ENCODE measurements around the gene KLF13. TPM values are rescaled to one million over a fixed set of nuclear protein-coding genes. Genes with fewer than 3 reads are reported as not detected.

The KLF13 gene
- total RNA-seq, 4 donors from 2014 or later, result 18.3 to 50.2 (median 32.9) TPM

GRCh38 chr15:31360843-31361763, 34.5 kb downstream of the KLF13 start:
- no peak for ATAC-seq
- intact Hi-C loops (cut with DNase I; ENCODE audit: low total_unique reads), result loop anchor here (10.0 kb wide), 1 partner anchor 366 kb away; the partner anchor contains the start of gene MTMR10

DNA sequence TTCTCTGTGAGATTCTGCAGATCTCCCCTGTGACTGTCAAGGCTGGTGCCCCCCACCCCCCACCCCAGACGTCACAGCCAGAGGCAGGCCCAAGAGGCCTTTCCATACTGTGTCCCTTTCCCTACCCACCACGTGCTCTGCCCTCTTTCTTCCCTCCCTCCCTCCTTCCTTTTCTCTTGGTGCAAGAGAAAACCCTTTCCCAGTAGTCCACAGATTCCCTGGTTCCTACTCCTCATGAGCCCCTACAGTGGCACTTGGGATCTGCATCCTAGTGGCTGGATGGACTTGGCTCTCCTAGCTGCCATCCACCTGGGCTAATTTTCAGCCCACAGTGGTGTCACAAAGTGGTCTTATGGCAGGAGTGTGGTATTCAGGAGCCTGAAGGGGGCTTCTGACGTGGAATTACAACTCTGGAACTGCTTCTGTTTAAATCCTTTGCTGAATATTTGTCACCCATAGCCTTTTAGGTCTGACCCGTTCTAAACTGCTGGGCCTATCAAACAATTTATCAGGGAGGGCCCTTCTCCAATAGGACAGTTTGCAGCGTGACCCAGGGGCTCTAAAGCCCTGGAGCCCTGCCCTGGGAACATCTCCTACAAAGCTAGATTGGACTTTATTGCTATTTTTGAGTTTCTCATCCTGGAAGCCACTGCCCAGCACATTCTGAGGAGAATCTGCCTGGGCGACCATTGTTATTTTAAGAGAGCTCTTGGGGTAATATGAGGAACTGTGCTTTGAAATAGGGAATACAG, 35.3 kb downstream of the KLF13 start:
- no peaks in the 10 kb centered on the region for H3K9me3 ChIP-seq
- H3K4me3 ChIP-seq, result no peak overlapping the region
- TF ChIP-seq, protein P1, sequence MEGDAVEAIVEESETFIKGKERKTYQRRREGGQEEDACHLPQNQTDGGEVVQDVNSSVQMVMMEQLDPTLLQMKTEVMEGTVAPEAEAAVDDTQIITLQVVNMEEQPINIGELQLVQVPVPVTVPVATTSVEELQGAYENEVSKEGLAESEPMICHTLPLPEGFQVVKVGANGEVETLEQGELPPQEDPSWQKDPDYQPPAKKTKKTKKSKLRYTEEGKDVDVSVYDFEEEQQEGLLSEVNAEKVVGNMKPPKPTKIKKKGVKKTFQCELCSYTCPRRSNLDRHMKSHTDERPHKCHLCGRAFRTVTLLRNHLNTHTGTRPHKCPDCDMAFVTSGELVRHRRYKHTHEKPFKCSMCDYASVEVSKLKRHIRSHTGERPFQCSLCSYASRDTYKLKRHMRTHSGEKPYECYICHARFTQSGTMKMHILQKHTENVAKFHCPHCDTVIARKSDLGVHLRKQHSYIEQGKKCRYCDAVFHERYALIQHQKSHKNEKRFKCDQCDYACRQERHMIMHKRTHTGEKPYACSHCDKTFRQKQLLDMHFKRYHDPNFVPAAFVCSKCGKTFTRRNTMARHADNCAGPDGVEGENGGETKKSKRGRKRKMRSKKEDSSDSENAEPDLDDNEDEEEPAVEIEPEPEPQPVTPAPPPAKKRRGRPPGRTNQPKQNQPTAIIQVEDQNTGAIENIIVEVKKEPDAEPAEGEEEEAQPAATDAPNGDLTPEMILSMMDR (IDR thresholded peaks at IDR 0.05 in 4 of 5, conservative IDR thresholded peaks at IDR 0.05 in 1 of 5), result no peak
- no peak for TF ChIP-seq POLR2A (IDR thresholded peaks at IDR 0.05)
- ATAC-seq, result no peak
- peaks cover 95 to 96% of the 10 kb centered on the region in 2 donors for H3K4me1 ChIP-seq
- intact Hi-C loops (cut with DNase I; ENCODE audit: low total_unique reads), result loop anchor here (10.0 kb wide), 1 partner anchor 367 kb away; the partner anchor contains the start of gene MTMR10
- in situ Hi-C loops (cut with MboI; ENCODE audit: low sequenced_read_pairs in 4 of 4), result loop anchor here in 2 of 4 donors (10.0 to 25.0 kb wide), 3 partner anchors 73 to 400 kb away; partner anchors contain the start of gene MTMR10 (in 1 of the 2)
- DNase-seq, result no peak
- H3K36me3 ChIP-seq, result no peaks in the 10 kb centered on the region
- no peaks in the 10 kb centered on the region for H3K27me3 ChIP-seq
- peak overlapping the region; percentile 95 to 100 (median 97) for H3K27ac ChIP-seq

More at GRCh38 chr15:31360843-31361763, 34.5 kb downstream of the KLF13 start:
- peaks cover 95 to 96% of the 10 kb centered on the region in 2 donors for H3K4me1 ChIP-seq
- H3K27me3 ChIP-seq, result no peaks in the 10 kb centered on the region
- TF ChIP-seq, protein P1 (IDR thresholded peaks at IDR 0.05 in 4 of 5, conservative IDR thresholded peaks at IDR 0.05 in 1 of 5), result no peak
- no peak for TF ChIP-seq POLR2A (IDR thresholded peaks at IDR 0.05)
- H3K4me3 ChIP-seq, result peak overlapping the region in 1 of 4 donors; percentile 0
- DNase-seq, result peak in 1 of 2 donors; percentile 55
- H3K27ac ChIP-seq, result peak overlapping the region; percentile 95 to 100 (median 97)
- no peaks in the 10 kb centered on the region for H3K9me3 ChIP-seq
- in situ Hi-C loops (cut with MboI; ENCODE audit: low sequenced_read_pairs in 4 of 4), result loop anchor here in 2 of 4 donors (10.0 to 25.0 kb wide), 3 partner anchors 74 to 399 kb away; partner anchors contain the start of gene MTMR10 (in 1 of the 2)
- H3K36me3 ChIP-seq, result no peaks in the 10 kb centered on the region

GRCh38 chr15:31362886-31363285, 36.3 kb downstream of the KLF13 start:
- in situ Hi-C loops (cut with MboI; ENCODE audit: low sequenced_read_pairs in 4 of 4), result loop anchor here in 2 of 4 donors (10.0 to 25.0 kb wide), 3 partner anchors 72 to 401 kb away; partner anchors contain the start of gene MTMR10 (in 1 of the 2)
- ATAC-seq (no peak), DNase-seq (no peak)
- Histone ChIP-seq H3K27me3 (no peaks in the 10 kb centered on the region), H3K9me3 (no peaks in the 10 kb centered on the region), H3K4me3 (no peak overlapping the region), H3K4me1 (peaks cover 95 to 96% of the 10 kb centered on the region in 2 donors), H3K27ac (peak overlapping the region; percentile 95 to 100 (median 97)), H3K36me3 (no peaks in the 10 kb centered on the region)
- intact Hi-C loops (cut with DNase I; ENCODE audit: low total_unique reads), result loop anchor here (10.0 kb wide), 1 partner anchor 368 kb away; the partner anchor contains the start of gene MTMR10
- TF ChIP-seq POLR2A (IDR thresholded peaks at IDR 0.05), result no peak
- TF ChIP-seq, protein P1 (IDR thresholded peaks at IDR 0.05 in 4 of 5, conservative IDR thresholded peaks at IDR 0.05 in 1 of 5), result no peak

- Histone ChIP-seq H3K4me1 (peaks cover 95 to 96% of the 10 kb centered on the region in 2 donors), H3K27me3 (no peaks in the 10 kb centered on the region), H3K27ac (peak overlapping the region; percentile 95 to 100 (median 97)), H3K9me3 (no peaks in the 10 kb centered on the region), H3K36me3 (no peaks in the 10 kb centered on the region), H3K4me3 (no peak overlapping the region)
- intact Hi-C loops (cut with DNase I; ENCODE audit: low total_unique reads), result loop anchor here (10.0 kb wide), 1 partner anchor 370 kb away; the partner anchor contains the start of gene MTMR10
- ATAC-seq (peak; percentile 12 to 21), DNase-seq (peak; percentile 62 to 79)
- in situ Hi-C loops (cut with MboI; ENCODE audit: low sequenced_read_pairs in 4 of 4), result loop anchor here in 2 of 4 donors (10.0 to 25.0 kb wide), 3 partner anchors 70 to 402 kb away; partner anchors contain the start of gene MTMR10 (in 1 of the 2)
- TF ChIP-seq POLR2A (IDR thresholded peaks at IDR 0.05), result peak; percentile 67 to 68
- TF ChIP-seq, protein P1 (IDR thresholded peaks at IDR 0.05 in 4 of 5, conservative IDR thresholded peaks at IDR 0.05 in 1 of 5), result no peak
Observed at GRCh38 chr15:31364301-31365031, 37.8 kb downstream of the KLF13 start.
